Hepatocyte (in vitro differentiated cells): ENCODE results near the gene PAX4. TPM values are rescaled to one million over a fixed set of nuclear protein-coding genes. Genes with fewer than 3 reads are reported as not detected.

Experiments used
- DNase-seq: peaks from one replicate; pipeline ENCODE4 v3.0.0-alpha.2; 2016; ENCODE audit warnings: low spot score
- H2AFZ ChIP-seq: fragments of 200-600 bp; sonication (generic); 2 replicates; pipeline ENCODE4 v1.6.0; 2016; ENCODE audit warnings: antibody characterized with exemption, mild to moderate bottlenecking
- H3K27ac ChIP-seq: fragments of 200-600 bp; sonication (generic); 2 replicates; pipeline ENCODE4 v1.5.1; 2016; ENCODE audit warnings: mild to moderate bottlenecking
- H3K27me3 ChIP-seq: fragments of 200-600 bp; sonication (generic); 2 replicates; pipeline ENCODE4 v1.6.1; 2016
- H3K36me3 ChIP-seq: fragments of 200-600 bp; sonication (generic); replicated peaks from 2 replicates; pipeline ENCODE4 v1.5.1; 2016; ENCODE audit warnings: low read depth; ENCODE audit not compliant: insufficient read depth
- H3K4me1 ChIP-seq: fragments of 200-600 bp; sonication (generic); 2 replicates; pipeline ENCODE4 v1.5.1; 2016; ENCODE audit warnings: mild to moderate bottlenecking, moderate library complexity; ENCODE audit not compliant: insufficient read depth
- H3K4me2 ChIP-seq: fragments of 200-600 bp; sonication (generic); 2 replicates; pipeline ENCODE4 v1.6.0; 2016
- H3K4me3 ChIP-seq: fragments of 200-600 bp; sonication (generic); 2 replicates; pipeline ENCODE4 v1.5.1; 2016; ENCODE audit warnings: mild to moderate bottlenecking
- H3K79me2 ChIP-seq: fragments of 200-600 bp; sonication (generic); 2 replicates; pipeline ENCODE4 v1.6.0; 2017; ENCODE audit warnings: mild to moderate bottlenecking
- H3K9me2 ChIP-seq: fragments of 200-600 bp; sonication (generic); replicated peaks from 2 replicates; pipeline ENCODE4 v1.6.0; 2017; ENCODE audit warnings: mild to moderate bottlenecking; ENCODE audit not compliant: insufficient read depth
- H3K9me3 ChIP-seq: fragments of 200-600 bp; sonication (generic); 2 replicates; pipeline ENCODE4 v1.5.1; 2016; ENCODE audit warnings: low read depth, mild to moderate bottlenecking
- H4K20me1 ChIP-seq: fragments of 200-600 bp; sonication (generic); 2 replicates; pipeline ENCODE4 v1.6.0; 2016; ENCODE audit warnings: mild to moderate bottlenecking; ENCODE audit not compliant: insufficient read depth, poor library complexity, severe bottlenecking
- EZH2 ChIP-seq: fragments of 200-600 bp; sonication (generic); IDR thresholded peaks from 2 replicates; pipeline ENCODE4 v1.6.1; 2016; ENCODE audit warnings: antibody characterized with exemption, mild to moderate bottlenecking, borderline replicate concordance
- EZH2phosphoT487 ChIP-seq: fragments of 200-600 bp; sonication (generic); IDR thresholded peaks from one replicate; pipeline ENCODE4 v1.6.1; 2018; ENCODE audit warnings: antibody characterized with exemption, mild to moderate bottlenecking, low read depth, moderate library complexity; ENCODE audit not compliant: unreplicated experiment, severe bottlenecking
- WGBS: methylation state at CpG from one replicate; pipeline ENCODE4 v1.1.6; 2016; ENCODE audit warnings: low lambda C conversion rate; ENCODE audit errors: missing lambda C conversion rate; 5-methylcytosine and 5-hydroxymethylcytosine counted together
- polyA plus RNA-seq: library from polyadenylated mRNA; unstranded; fragments of >200 nt; fragmentation: Nextera tagmentation; extraction: Ambion mirVana; gene quantifications from 2 replicates; pipeline ENCODE4 v1.2.1, GENCODE V29; 2016
- total RNA-seq: library from RNA; depleted of rRNA; stranded (reverse); fragments of >200 nt; gene quantifications from 2 replicates; pipeline ENCODE4 v1.2.3, GENCODE V29; 2014
- TF ChIP-seq, protein P1 (sequence below): fragments of 200-600 bp; sonication (generic); IDR thresholded peaks from 2 replicates; pipeline ENCODE4 v1.5.1; 2016; ENCODE audit warnings: antibody characterized with exemption, mild to moderate bottlenecking; ENCODE audit not compliant: poor library complexity

Gene PAX4
- total and polyA plus RNA-seq, 2 experiments from 2014 or later = 0.30 to 0.65 TPM

DNA sequence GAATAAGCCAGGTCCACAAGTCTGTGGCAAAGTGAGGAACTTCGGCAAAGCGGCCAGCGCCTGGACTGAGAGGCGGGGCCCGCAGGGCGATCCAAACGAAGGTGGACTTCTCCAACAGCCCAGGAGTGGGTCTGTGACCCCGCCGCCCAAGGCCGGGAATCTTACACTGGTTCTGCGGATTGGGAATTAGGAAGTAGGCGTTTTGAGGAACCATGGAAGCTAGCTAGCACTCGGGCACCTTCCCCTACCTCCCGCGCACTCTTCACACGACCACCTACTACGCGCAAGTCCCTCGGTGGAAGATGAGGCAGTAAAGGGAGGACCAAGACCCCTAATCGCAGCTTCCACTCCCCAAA is 30.3 kb downstream of the PAX4 start:
- H4K20me1 ChIP-seq = peaks cover 16% of the 10 kb centered on the region
- no peaks in the 10 kb centered on the region for H3K9me2 ChIP-seq
- TF ChIP-seq EZH2 (no peak), EZH2phosphoT487 (no peak)
- TF ChIP-seq, protein P1, sequence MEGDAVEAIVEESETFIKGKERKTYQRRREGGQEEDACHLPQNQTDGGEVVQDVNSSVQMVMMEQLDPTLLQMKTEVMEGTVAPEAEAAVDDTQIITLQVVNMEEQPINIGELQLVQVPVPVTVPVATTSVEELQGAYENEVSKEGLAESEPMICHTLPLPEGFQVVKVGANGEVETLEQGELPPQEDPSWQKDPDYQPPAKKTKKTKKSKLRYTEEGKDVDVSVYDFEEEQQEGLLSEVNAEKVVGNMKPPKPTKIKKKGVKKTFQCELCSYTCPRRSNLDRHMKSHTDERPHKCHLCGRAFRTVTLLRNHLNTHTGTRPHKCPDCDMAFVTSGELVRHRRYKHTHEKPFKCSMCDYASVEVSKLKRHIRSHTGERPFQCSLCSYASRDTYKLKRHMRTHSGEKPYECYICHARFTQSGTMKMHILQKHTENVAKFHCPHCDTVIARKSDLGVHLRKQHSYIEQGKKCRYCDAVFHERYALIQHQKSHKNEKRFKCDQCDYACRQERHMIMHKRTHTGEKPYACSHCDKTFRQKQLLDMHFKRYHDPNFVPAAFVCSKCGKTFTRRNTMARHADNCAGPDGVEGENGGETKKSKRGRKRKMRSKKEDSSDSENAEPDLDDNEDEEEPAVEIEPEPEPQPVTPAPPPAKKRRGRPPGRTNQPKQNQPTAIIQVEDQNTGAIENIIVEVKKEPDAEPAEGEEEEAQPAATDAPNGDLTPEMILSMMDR = no peak
- peak overlapping the region; percentile 82 for H3K4me3 ChIP-seq
- H3K9me3 ChIP-seq = no peaks in the 10 kb centered on the region
- no peaks in the 10 kb centered on the region for H3K27me3 ChIP-seq
- DNase-seq = no peak
- H2AFZ ChIP-seq = peak overlapping the region; percentile 88
- H3K4me1 ChIP-seq = peaks cover 25% of the 10 kb centered on the region
- peaks cover 42% of the 10 kb centered on the region for H3K79me2 ChIP-seq
- peak overlapping the region; percentile 99 for H3K27ac ChIP-seq
- no peaks in the 10 kb centered on the region for H3K36me3 ChIP-seq
- WGBS = 70% methylated on average over 20 of the region's 20 CpGs
- H3K4me2 ChIP-seq = peak overlapping the region; percentile 97

DNA sequence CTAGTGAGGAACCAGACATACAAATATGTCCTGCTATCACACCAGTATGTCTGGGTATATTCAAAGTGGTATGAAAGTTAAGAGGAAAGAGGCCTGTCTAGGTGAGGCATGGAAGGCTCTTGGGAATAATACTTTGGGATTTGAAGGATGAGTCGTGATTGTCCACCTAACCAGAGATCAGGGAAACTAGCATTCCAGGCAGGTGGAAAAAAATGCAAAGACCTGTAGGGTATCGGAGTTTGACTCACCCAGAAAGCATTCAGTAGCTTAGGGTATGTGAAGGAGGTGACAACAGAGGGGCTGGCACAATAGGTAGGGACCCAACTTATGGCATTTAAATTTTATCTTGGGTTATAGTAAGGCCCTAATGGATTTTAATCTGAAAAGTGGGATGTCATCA is 31.6 kb downstream of the PAX4 start:
- 81% methylated on average over 2 of the region's 2 CpGs for WGBS
- Histone ChIP-seq H3K9me3 (no peaks in the 10 kb centered on the region), H3K27ac (no peak overlapping the region), H2AFZ (no peak overlapping the region), H3K79me2 (peaks cover 53% of the 10 kb centered on the region), H3K4me2 (no peak overlapping the region), H3K9me2 (no peaks in the 10 kb centered on the region), H3K36me3 (no peaks in the 10 kb centered on the region), H4K20me1 (peaks cover 20% of the 10 kb centered on the region), H3K27me3 (no peaks in the 10 kb centered on the region), H3K4me3 (no peak overlapping the region), H3K4me1 (peaks cover 25% of the 10 kb centered on the region)
- no peak for TF ChIP-seq EZH2
- no peak for TF ChIP-seq EZH2phosphoT487
- TF ChIP-seq, protein P1 = no peak
- DNase-seq = no peak

DNA sequence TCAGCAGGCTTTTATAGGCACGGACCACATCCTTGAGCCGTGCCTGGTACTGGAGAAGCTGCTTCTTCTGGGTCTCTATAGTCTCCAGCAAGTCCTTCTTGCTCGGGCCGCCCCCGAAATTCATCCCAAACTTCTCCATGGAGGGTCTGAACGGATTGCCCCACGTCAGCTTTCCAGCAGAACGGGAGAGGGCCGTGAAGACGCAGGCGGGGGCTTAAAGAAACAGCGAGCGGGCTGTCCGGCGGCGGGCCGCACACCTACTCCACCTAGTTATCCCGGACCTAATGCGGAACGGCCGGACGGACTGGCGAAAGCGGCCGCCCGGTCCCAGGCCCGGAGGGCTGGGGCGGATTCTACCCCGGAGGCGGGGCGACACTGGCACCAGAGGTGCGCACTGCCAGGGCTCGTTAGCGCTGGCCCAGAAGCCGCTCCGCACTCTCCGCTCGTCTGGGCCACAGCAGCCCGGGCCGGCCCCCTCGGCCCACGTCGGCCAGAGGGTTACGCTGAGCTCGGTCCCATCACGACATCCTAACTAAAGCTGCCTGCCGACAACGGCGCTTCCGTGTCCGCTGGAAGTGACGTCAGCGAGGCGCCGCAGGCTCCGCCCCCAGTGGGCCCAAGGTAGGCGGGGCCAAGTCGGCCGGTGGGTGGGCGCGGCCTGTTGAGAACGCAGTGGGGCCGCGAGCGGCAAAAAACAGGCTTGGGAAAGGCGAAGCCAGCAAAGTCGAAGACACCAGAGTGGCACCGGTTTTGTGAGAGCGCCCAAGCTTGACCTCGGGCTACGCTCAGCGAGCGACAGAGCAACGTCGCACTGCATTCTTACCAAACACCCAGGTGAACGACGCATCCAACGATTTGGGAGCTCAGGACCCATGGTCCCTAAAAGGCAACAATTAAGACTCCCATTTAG is 32.6 kb downstream of the PAX4 start, which contains the start of gene GCC1:
Gene GCC1, minus strand, starts transcription at position 553 of the 910 bp plus-strand sequence. Its CDS starts 414 bp downstream, at position 139.
- peaks cover 25% of the 10 kb centered on the region for H3K4me1 ChIP-seq
- no peaks in the 10 kb centered on the region for H3K9me2 ChIP-seq
- peak within 1 kb of the TSS; percentile 77 for H2AFZ ChIP-seq
- no peaks in the 10 kb centered on the region for H3K9me3 ChIP-seq
- peaks cover 25% of the 10 kb centered on the region for H4K20me1 ChIP-seq
- WGBS = 5% methylated on average over 78 of the region's 78 CpGs
- peak; percentile 95 for DNase-seq
- H3K4me3 ChIP-seq = peak within 1 kb of the TSS; percentile 54
- peak within 1 kb of the TSS; percentile 92 for H3K27ac ChIP-seq
- no peaks in the 10 kb centered on the region for H3K27me3 ChIP-seq
- TF ChIP-seq, protein P1 = no peak
- no peak for TF ChIP-seq EZH2
- TF ChIP-seq EZH2phosphoT487 = no peak
- peaks cover 60% of the 10 kb centered on the region for H3K79me2 ChIP-seq
- H3K4me2 ChIP-seq = peak within 1 kb of the TSS; percentile 96
- no peaks in the 10 kb centered on the region for H3K36me3 ChIP-seq
